ENCODE measurements around the gene NVL. TPM values are rescaled to one million over a fixed set of nuclear protein-coding genes. Genes with fewer than 3 reads are reported as not detected.
A peak's percentile ranks its signal among the peaks of the same experiment; 100 is the strongest.

Gene NVL
- total RNA-seq, 1 experiment from 2014 or later: 21.9 TPM

DNA sequence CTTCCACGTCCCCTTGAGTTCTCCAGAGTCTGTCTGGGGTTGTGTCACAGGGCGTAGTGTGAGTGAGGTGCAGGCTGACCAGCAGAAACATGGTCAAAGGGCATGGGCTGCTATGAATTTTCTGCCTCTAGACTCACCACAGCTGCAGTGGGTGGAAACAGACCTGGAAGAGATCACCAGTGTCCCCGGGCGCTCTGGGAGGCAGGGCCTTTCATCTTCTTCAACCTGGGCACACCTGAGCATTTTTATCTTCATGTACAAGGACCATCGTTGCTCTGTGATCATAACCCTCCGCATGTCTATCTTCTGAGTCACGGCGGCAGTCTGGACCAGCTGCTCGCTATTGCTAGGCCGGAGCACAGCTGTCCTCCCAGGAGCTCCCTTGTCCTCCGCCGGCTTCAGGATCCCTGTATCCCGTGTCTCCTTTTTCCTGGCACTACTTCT is 117.3 kb downstream of the NVL start:
- no peak overlapping the region for H3K4me2 ChIP-seq (ENCODE audit: low read length)
- ChIA-PET RAD21 (ENCODE audit: low non-redundant PET in 1 of 2, low total read pairs in 2 of 2, uncharacterized antibody in 2 of 2, unreplicated experiment in 2 of 2) (no interaction called here), POLR2A (no interaction called here), CTCF (no interaction called here)
- H3K36me3 ChIP-seq (ENCODE audit: control insufficient read depth in 1 of 2, insufficient read depth in 2 of 2, low read length in 2 of 2): no peaks in the 10 kb centered on the region
- BruUV-seq (replicated peaks): no TSS peak
- no peaks in the 10 kb centered on the region for H3K27me3 ChIP-seq (ENCODE audit: insufficient read depth, low read length)
- no peaks in the 10 kb centered on the region for H4K20me1 ChIP-seq (ENCODE audit: insufficient read depth)
- H3K9ac ChIP-seq (ENCODE audit: low read length): no peak overlapping the region
- H3K4me3 ChIP-seq (replicated peaks in 1 of 2; ENCODE audit: low read depth in 1 of 2, low read length in 2 of 2): no peak overlapping the region
- H3K79me2 ChIP-seq (ENCODE audit: insufficient read depth, low read length): no peaks in the 10 kb centered on the region
- DNase-seq (ENCODE audit: low read depth, low spot score) (no peak), ATAC-seq (peak; percentile 50)
- H2AFZ ChIP-seq (ENCODE audit: low read depth, low read length, poor library complexity, severe bottlenecking): no peak overlapping the region
- peaks cover 0 to 9% of the 10 kb centered on the region in 2 experiments; a peak in 2 of 4 replicates for H3K4me1 ChIP-seq (ENCODE audit: control insufficient read depth in 1 of 2, insufficient read depth in 2 of 2, low read length in 2 of 2)
- no peak for TF ChIP-seq ZNF274 (IDR thresholded peaks at IDR 0.05; ENCODE audit: low read depth, low read length)
- TF ChIP-seq EZH2 (IDR thresholded peaks at IDR 0.05): no peak
- no peak for TF ChIP-seq SP1 (IDR thresholded peaks at IDR 0.05; ENCODE audit: low read depth)
- TF ChIP-seq CBX3 (IDR thresholded peaks at IDR 0.05; ENCODE audit: low read depth): no peak
- TF ChIP-seq CEBPB (IDR thresholded peaks at IDR 0.05; ENCODE audit: low read depth): no peak
- no peak for TF ChIP-seq POLR2A (IDR thresholded peaks at IDR 0.05; ENCODE audit: borderline replicate concordance, extremely low read depth, insufficient read depth, insufficient read length)
- no peak for TF ChIP-seq ZBTB33 (IDR thresholded peaks at IDR 0.05; ENCODE audit: extremely low read depth, insufficient replicate concordance, low read length)
- TF ChIP-seq, protein P1, sequence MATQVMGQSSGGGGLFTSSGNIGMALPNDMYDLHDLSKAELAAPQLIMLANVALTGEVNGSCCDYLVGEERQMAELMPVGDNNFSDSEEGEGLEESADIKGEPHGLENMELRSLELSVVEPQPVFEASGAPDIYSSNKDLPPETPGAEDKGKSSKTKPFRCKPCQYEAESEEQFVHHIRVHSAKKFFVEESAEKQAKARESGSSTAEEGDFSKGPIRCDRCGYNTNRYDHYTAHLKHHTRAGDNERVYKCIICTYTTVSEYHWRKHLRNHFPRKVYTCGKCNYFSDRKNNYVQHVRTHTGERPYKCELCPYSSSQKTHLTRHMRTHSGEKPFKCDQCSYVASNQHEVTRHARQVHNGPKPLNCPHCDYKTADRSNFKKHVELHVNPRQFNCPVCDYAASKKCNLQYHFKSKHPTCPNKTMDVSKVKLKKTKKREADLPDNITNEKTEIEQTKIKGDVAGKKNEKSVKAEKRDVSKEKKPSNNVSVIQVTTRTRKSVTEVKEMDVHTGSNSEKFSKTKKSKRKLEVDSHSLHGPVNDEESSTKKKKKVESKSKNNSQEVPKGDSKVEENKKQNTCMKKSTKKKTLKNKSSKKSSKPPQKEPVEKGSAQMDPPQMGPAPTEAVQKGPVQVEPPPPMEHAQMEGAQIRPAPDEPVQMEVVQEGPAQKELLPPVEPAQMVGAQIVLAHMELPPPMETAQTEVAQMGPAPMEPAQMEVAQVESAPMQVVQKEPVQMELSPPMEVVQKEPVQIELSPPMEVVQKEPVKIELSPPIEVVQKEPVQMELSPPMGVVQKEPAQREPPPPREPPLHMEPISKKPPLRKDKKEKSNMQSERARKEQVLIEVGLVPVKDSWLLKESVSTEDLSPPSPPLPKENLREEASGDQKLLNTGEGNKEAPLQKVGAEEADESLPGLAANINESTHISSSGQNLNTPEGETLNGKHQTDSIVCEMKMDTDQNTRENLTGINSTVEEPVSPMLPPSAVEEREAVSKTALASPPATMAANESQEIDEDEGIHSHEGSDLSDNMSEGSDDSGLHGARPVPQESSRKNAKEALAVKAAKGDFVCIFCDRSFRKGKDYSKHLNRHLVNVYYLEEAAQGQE (IDR thresholded peaks at IDR 0.05; ENCODE audit: low read depth): no peak
- TF ChIP-seq CTCF (IDR thresholded peaks at IDR 0.05 in 2 of 3, conservative IDR thresholded peaks at IDR 0.05 in 1 of 3; ENCODE audit: borderline replicate concordance in 1 of 3, insufficient read depth in 1 of 3, low read depth in 2 of 3, low read length in 2 of 3): no peak
- no peak for TF ChIP-seq YY1 (IDR thresholded peaks at IDR 0.05; ENCODE audit: extremely low read depth, insufficient replicate concordance, low read depth, low read length)
- no peak for TF ChIP-seq TCF7L2 (IDR thresholded peaks at IDR 0.05; ENCODE audit: borderline replicate concordance, extremely low read depth, insufficient read depth, insufficient read length)
- no peak for TF ChIP-seq POLR2AphosphoS5 (IDR thresholded peaks at IDR 0.05; ENCODE audit: low read depth, low read length)
- TF ChIP-seq, protein P2, sequence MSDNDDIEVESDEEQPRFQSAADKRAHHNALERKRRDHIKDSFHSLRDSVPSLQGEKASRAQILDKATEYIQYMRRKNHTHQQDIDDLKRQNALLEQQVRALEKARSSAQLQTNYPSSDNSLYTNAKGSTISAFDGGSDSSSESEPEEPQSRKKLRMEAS (IDR thresholded peaks at IDR 0.05): no peak
- no peak for TF ChIP-seq JUND (IDR thresholded peaks at IDR 0.05)
- TF ChIP-seq ZFX (IDR thresholded peaks at IDR 0.05): no peak
- no peak for TF ChIP-seq SRF (IDR thresholded peaks at IDR 0.05; ENCODE audit: low read depth)
- TF ChIP-seq SIN3A (IDR thresholded peaks at IDR 0.05; ENCODE audit: low read depth): no peak
- no peak overlapping the region for H3K27ac ChIP-seq (ENCODE audit: low read depth, low read length)
- intact Hi-C loops (cut with micrococcal nuclease): no loop called here
- H3K9me2 ChIP-seq (ENCODE audit: insufficient read depth): no peaks in the 10 kb centered on the region
- no peaks in the 10 kb centered on the region for H3K9me3 ChIP-seq (ENCODE audit: control insufficient read depth in 1 of 2, insufficient read depth in 1 of 2, low read depth in 1 of 2, low read length in 2 of 2)

All from HCT116 (cell line).